Measurements from ENCODE around the gene HTR7. TPM values are rescaled to one million over a fixed set of nuclear protein-coding genes. Genes with fewer than 3 reads are reported as not detected.

Gene HTR7
- total RNA-seq, 4 donors from 2014 or later: 0.29 to 1.5 (median 0.68) TPM

DNA sequence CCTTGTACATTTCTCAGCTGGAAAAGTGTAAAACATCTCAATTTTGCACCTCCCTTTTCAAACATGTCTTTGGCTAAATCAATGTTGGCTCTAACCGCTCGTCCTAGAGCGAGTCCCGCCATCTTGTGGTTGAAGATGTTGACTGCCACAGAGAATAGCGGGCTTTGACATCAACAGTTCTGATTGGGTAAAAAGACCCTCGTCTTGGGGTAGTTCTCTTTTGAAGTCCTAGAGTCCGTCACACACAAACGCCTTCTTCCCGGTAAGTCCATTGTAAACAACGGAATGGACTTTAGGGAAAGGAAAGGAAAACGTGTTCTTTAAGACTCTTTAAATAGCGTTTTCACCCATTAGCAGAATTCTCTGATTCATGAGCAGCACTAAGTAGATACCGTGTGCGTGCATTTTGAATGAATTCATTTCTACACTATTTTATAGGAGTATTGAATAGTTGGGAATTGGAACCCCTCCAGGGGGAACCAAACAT is 13.5 kb upstream of the HTR7 start:
- peak overlapping the region; percentile 71 to 82 for H3K27ac ChIP-seq
- intact Hi-C loops (cut with DNase I; ENCODE audit: low total_unique reads): no loop called here
- TF ChIP-seq POLR2A (IDR thresholded peaks at IDR 0.05) (no peak), CTCF (IDR thresholded peaks at IDR 0.05) (peak; percentile 16 to 43 (median 37))

DNA sequence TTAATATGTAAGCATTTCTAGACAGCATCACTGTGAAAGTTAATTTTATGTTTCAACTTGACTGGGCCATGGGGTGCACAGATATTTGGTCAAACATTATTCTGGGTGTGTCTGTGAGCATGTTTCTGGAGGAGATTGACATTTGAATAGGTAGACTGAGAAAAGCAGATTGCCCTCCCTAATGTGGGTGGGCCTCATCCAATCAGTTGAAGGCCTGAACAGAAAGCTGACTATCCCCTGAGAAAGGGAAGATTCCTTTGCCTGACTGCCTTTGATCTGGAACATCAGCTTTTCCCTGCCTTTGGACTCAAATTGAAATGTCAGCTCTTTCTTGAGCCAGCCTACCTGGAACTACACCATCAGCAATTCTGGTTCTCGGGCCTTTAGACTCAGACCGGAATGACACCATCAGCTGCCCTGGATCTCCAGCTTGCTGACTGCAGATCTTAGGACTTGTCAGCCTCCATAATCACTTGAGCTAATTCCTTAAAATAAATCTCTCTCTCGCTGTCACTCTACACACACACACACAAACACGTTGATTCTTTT is 8.3 kb upstream of the HTR7 start:
- no peak overlapping the region for H3K4me3 ChIP-seq
- no peaks in the 10 kb centered on the region for H3K36me3 ChIP-seq
- TF ChIP-seq CTCF (IDR thresholded peaks at IDR 0.05): no peak
- no peak for TF ChIP-seq POLR2A (IDR thresholded peaks at IDR 0.05)
- DNase-seq: no peak
- H3K4me1 ChIP-seq: no peaks in the 10 kb centered on the region
- H3K27me3 ChIP-seq: no peaks in the 10 kb centered on the region
- intact Hi-C loops (cut with DNase I; ENCODE audit: low total_unique reads): no loop called here
- H3K9me3 ChIP-seq: peaks cover 0 to 4% of the 10 kb centered on the region in 2 donors
- H3K27ac ChIP-seq: no peak overlapping the region

More for the DNA sequence above, 13.5 kb upstream of the HTR7 start:
- peak; percentile 22 to 34 for DNase-seq
- Histone ChIP-seq H3K4me3 (peak overlapping the region; percentile 77 to 95), H3K27me3 (no peaks in the 10 kb centered on the region), H3K9me3 (peaks cover 0 to 4% of the 10 kb centered on the region in 2 donors), H3K4me1 (peaks cover 6 to 7% of the 10 kb centered on the region in 2 donors), H3K36me3 (no peaks in the 10 kb centered on the region)

DNA sequence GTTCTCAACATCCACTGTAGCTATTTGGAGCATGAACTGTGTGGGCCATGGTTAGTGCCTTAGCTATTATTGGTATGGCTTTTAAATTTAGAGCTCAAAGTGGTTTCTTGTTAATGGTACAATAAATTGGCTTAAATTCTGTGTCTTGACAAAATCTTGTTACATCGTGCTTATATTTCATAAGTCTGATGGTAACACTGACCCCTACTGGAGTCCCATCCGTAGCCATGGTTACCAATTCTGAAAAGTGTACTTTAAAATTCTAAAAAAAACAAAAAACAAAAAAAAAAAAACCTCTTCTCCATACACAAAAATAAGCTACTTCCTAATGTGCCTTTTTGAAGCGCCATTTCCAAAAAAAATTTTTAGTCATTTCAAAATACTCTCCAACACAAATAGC is 7.6 kb upstream of the HTR7 start:
- H3K4me3 ChIP-seq: no peak overlapping the region
- H3K9me3 ChIP-seq: peaks cover 0 to 4% of the 10 kb centered on the region in 2 donors
- intact Hi-C loops (cut with DNase I; ENCODE audit: low total_unique reads): no loop called here
- DNase-seq: no peak
- TF ChIP-seq CTCF (IDR thresholded peaks at IDR 0.05): no peak
- no peak for TF ChIP-seq POLR2A (IDR thresholded peaks at IDR 0.05)
- H3K27me3 ChIP-seq: no peaks in the 10 kb centered on the region
- no peaks in the 10 kb centered on the region for H3K36me3 ChIP-seq
- no peak overlapping the region for H3K27ac ChIP-seq
- H3K4me1 ChIP-seq: no peaks in the 10 kb centered on the region

GRCh38 chr10:90862908-90863514 is 5.2 kb upstream of the HTR7 start:
- Histone ChIP-seq H3K36me3 (no peaks in the 10 kb centered on the region), H3K27me3 (no peaks in the 10 kb centered on the region), H3K4me3 (no peak overlapping the region), H3K4me1 (no peaks in the 10 kb centered on the region), H3K27ac (no peak overlapping the region), H3K9me3 (no peaks in the 10 kb centered on the region)
- TF ChIP-seq POLR2A (IDR thresholded peaks at IDR 0.05) (no peak), CTCF (IDR thresholded peaks at IDR 0.05) (peak; percentile 28 to 59 (median 38))
- intact Hi-C loops (cut with DNase I; ENCODE audit: low total_unique reads): no loop called here
- DNase-seq: no peak

DNA sequence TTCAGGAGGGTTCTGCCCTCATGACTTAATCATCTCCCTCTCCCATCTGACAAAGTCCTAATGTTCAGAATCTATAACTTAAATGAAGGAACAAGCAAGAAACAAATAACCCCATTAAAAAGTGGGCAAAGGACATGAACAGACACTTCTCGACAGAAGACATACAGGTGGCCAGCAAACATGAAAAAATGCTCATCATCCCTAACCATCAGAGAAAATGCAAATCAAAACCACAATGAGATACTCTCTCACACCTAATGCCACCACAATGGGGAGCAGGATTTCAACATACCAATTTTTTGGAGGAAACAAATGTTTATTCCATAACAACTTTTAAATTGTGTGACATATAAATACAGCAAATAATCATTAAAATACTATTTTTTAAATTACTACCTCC is 3.0 kb upstream of the HTR7 start:
- H3K4me1 ChIP-seq: no peaks in the 10 kb centered on the region
- no peak for DNase-seq
- no peak for TF ChIP-seq CTCF (IDR thresholded peaks at IDR 0.05)
- TF ChIP-seq POLR2A (IDR thresholded peaks at IDR 0.05): no peak
- H3K9me3 ChIP-seq: no peaks in the 10 kb centered on the region
- no peak overlapping the region for H3K4me3 ChIP-seq
- intact Hi-C loops (cut with DNase I; ENCODE audit: low total_unique reads): no loop called here
- no peak overlapping the region for H3K27ac ChIP-seq
- H3K27me3 ChIP-seq: peaks cover 0 to 9% of the 10 kb centered on the region in 2 donors
- no peaks in the 10 kb centered on the region for H3K36me3 ChIP-seq

Measured in uterus (tissue), 4 donors.